ENCODE data around the gene ATRNL1.

GRCh38 chr10:115972426-115972825, 879.3 kb downstream of the ATRNL1 start:
- no peak for TF ChIP-seq CTCF (IDR thresholded peaks at IDR 0.05; ENCODE audit: poor library complexity, severe bottlenecking)
- TF ChIP-seq TAF1 (IDR thresholded peaks at IDR 0.05; ENCODE audit: low read depth) = no peak
- no peak for TF ChIP-seq POLR2AphosphoS5 (IDR thresholded peaks at IDR 0.05)
